Measurements from ENCODE around the gene FNDC10.

- no peak for TF ChIP-seq ZFP1 (CRISPR knock-in tag; IDR thresholded peaks at IDR 0.05)
- no peak for TF ChIP-seq RBM22 (IDR thresholded peaks at IDR 0.05; ENCODE audit: low read depth, low read length, poor library complexity, severe bottlenecking)
Measured at GRCh38 chr1:1617516-1617915, 17.6 kb upstream of the FNDC10 start.

All from K562 (cell line).